ENCODE measurements around the gene BANF2.

DNA sequence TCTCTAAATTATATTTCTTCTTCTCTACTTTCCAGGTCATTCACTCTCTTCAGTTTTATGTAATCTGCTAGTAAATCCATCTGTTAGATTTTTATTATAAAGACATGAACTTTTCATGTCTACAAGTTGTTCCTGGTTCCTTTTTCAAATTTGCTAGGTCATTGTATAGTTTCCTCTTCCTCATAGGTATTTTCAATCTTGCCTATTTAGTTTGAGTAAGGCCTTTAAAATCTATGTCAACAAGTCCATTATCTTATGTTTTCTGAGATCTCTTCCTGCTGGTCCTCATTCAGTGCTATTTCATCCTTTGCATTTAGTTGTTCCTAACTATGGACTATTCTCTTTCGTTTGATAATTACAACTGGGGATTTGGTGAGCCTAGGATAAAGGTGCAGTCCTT, 28.8 kb upstream of the BANF2 start:
- no peak for TF ChIP-seq GATA1 (IDR thresholded peaks at IDR 0.05; ENCODE audit: low read depth, low read length)
- no peak for TF ChIP-seq POLR2A (IDR thresholded peaks at IDR 0.05; ENCODE audit: low read length)
